HG03575 (cell line): ENCODE measurements around the gene TTC28.
"Not testable (repeated sequence)": the region's sequence is repeated elsewhere in the genome, so short reads cannot be mapped to it uniquely, and the experiment has no call there.

Experiments
- ATAC-seq: cut with Tn5 transposase; IDR thresholded peaks from one replicate; pipeline ENCODE4 v1.9.1; 2021; ENCODE audit not compliant: unreplicated experiment, insufficient number of reproducible peaks, low FRiP score; ENCODE audit errors: extremely low read depth

TTC28 gene

GRCh38 chr22:28615423-28615822 is 64.2 kb downstream of the TTC28 start:
- ATAC-seq = not testable (repeated sequence)

- no peak for ATAC-seq
These were observed 69.7 kb downstream of the TTC28 start for GRCh38 chr22:28609921-28610320.

- no peak for ATAC-seq
These were observed 71.1 kb downstream of the TTC28 start for GRCh38 chr22:28608546-28608945.

GRCh38 chr22:28607795-28608194 is 71.8 kb downstream of the TTC28 start:
- ATAC-seq = no peak

GRCh38 chr22:28604966-28605761 is 74.5 kb downstream of the TTC28 start:
- ATAC-seq = no peak

GRCh38 chr22:28601915-28602314 is 77.7 kb downstream of the TTC28 start:
- ATAC-seq = no peak

GRCh38 chr22:28600546-28601143 is 79.0 kb downstream of the TTC28 start:
- ATAC-seq = no peak

- ATAC-seq = no peak
These were observed 79.9 kb downstream of the TTC28 start for GRCh38 chr22:28599693-28600092.

- ATAC-seq = no peak
These were observed 82.0 kb downstream of the TTC28 start for GRCh38 chr22:28597665-28598064.

GRCh38 chr22:28594797-28595462 is 84.7 kb downstream of the TTC28 start:
- no peak for ATAC-seq

GRCh38 chr22:28594076-28594796 is 85.4 kb downstream of the TTC28 start:
- no peak for ATAC-seq

- ATAC-seq = no peak
These were observed 86.3 kb downstream of the TTC28 start for GRCh38 chr22:28593299-28593698.

- no peak for ATAC-seq
These were observed 90.4 kb downstream of the TTC28 start for GRCh38 chr22:28589102-28589750.

- no peak for ATAC-seq
These were observed 94.3 kb downstream of the TTC28 start for GRCh38 chr22:28585324-28585723.

- ATAC-seq = no peak
These were observed 96.8 kb downstream of the TTC28 start for GRCh38 chr22:28582806-28583205.

GRCh38 chr22:28581016-28581415 is 98.6 kb downstream of the TTC28 start:
- no peak for ATAC-seq

- no peak for ATAC-seq
These were observed 103.5 kb downstream of the TTC28 start for GRCh38 chr22:28576162-28576561.

- ATAC-seq = no peak
These were observed 105.4 kb downstream of the TTC28 start for GRCh38 chr22:28574159-28574788.
